Chondrocyte (in vitro differentiated cells): ENCODE results near the gene NQO2. TPM values are rescaled to one million over a fixed set of nuclear protein-coding genes. Genes with fewer than 3 reads are reported as not detected.

Source experiments
- DNase-seq: peaks from one replicate; pipeline ENCODE4 v3.0.0; 2021; ENCODE audit warnings: mixed read lengths, low spot score
- H3K27ac Mint-ChIP-seq: one replicate; pipeline ENCODE4 v1.8.0; 2021; ENCODE audit warnings: mild to moderate bottlenecking, moderate library complexity, mixed read lengths; ENCODE audit not compliant: unreplicated experiment
- H3K27me3 Mint-ChIP-seq: 2 replicates; pipeline ENCODE4 v1.8.0; 2021; ENCODE audit warnings: low read depth, mixed read lengths
- H3K36me3 Mint-ChIP-seq: 2 replicates; pipeline ENCODE4 v1.8.0; 2021; ENCODE audit warnings: low read depth, mixed read lengths
- H3K4me1 Mint-ChIP-seq: 2 replicates; pipeline ENCODE4 v1.8.0; 2021; ENCODE audit warnings: low read depth, mild to moderate bottlenecking, mixed read lengths
- H3K4me3 Mint-ChIP-seq: one replicate; pipeline ENCODE4 v1.8.0; 2021; ENCODE audit warnings: mild to moderate bottlenecking, moderate library complexity, mixed read lengths; ENCODE audit not compliant: unreplicated experiment
- H3K9me3 Mint-ChIP-seq: 2 replicates; pipeline ENCODE4 v1.8.0; 2021; ENCODE audit warnings: low read depth, mixed read lengths
- CTCF ChIP-seq: fragments of 200-600 bp; sonication (generic); IDR thresholded peaks from 2 replicates; pipeline ENCODE4 v1.5.0; 2021; ENCODE audit warnings: antibody characterized with exemption, mild to moderate bottlenecking, moderate library complexity
- total RNA-seq: library from RNA; stranded (reverse); gene quantifications from 3 replicates; pipeline ENCODE4 v1.2.1, GENCODE V29; 2021

NQO2 gene
- total RNA-seq, 1 donor from 2014 or later, result 35.1 TPM

- H3K9me3 Mint-ChIP-seq, result no peaks in the 10 kb centered on the region
- H3K36me3 Mint-ChIP-seq, result no peaks in the 10 kb centered on the region
- no peak for TF ChIP-seq CTCF
- H3K4me1 Mint-ChIP-seq, result peaks cover 31% of the 10 kb centered on the region
- no peaks in the 10 kb centered on the region for H3K27me3 Mint-ChIP-seq
- no peak for DNase-seq
- no peak overlapping the region for H3K27ac Mint-ChIP-seq
- H3K4me3 Mint-ChIP-seq, result no peak overlapping the region
These were observed 20.8 kb upstream of the NQO2 start for GRCh38 chr6:2978923-2979322.

- no peak for TF ChIP-seq CTCF
- no peaks in the 10 kb centered on the region for H3K27me3 Mint-ChIP-seq
- no peaks in the 10 kb centered on the region for H3K36me3 Mint-ChIP-seq
- H3K27ac Mint-ChIP-seq, result no peak overlapping the region
- peaks cover 31% of the 10 kb centered on the region for H3K4me1 Mint-ChIP-seq
- DNase-seq, result no peak
- no peak overlapping the region for H3K4me3 Mint-ChIP-seq
- no peaks in the 10 kb centered on the region for H3K9me3 Mint-ChIP-seq
These were observed 19.8 kb upstream of the NQO2 start for GRCh38 chr6:2979819-2980464.

- Mint-ChIP-seq H3K27ac (no peak overlapping the region), H3K27me3 (no peaks in the 10 kb centered on the region), H3K36me3 (no peaks in the 10 kb centered on the region), H3K4me3 (no peak overlapping the region), H3K9me3 (no peaks in the 10 kb centered on the region), H3K4me1 (peaks cover 31% of the 10 kb centered on the region)
- DNase-seq, result no peak
- no peak for TF ChIP-seq CTCF
These were observed 19.2 kb upstream of the NQO2 start for GRCh38 chr6:2980465-2980855.

- Mint-ChIP-seq H3K9me3 (no peaks in the 10 kb centered on the region), H3K4me3 (no peak overlapping the region), H3K27ac (no peak overlapping the region), H3K4me1 (peaks cover 31% of the 10 kb centered on the region), H3K27me3 (no peaks in the 10 kb centered on the region), H3K36me3 (no peaks in the 10 kb centered on the region)
- DNase-seq, result no peak
- no peak for TF ChIP-seq CTCF
These were observed 17.1 kb upstream of the NQO2 start for GRCh38 chr6:2982426-2983117.

GRCh38 chr6:2984738-2985406 lies 14.8 kb upstream of the NQO2 start:
- H3K4me1 Mint-ChIP-seq, result peaks cover 38% of the 10 kb centered on the region
- H3K9me3 Mint-ChIP-seq, result no peaks in the 10 kb centered on the region
- no peak overlapping the region for H3K27ac Mint-ChIP-seq
- H3K27me3 Mint-ChIP-seq, result no peaks in the 10 kb centered on the region
- no peak for TF ChIP-seq CTCF
- no peaks in the 10 kb centered on the region for H3K36me3 Mint-ChIP-seq
- no peak overlapping the region for H3K4me3 Mint-ChIP-seq
- no peak for DNase-seq
